Uterus (tissue), 4 donors: Measurements from ENCODE around the gene FOXQ1. TPM values are rescaled to one million over a fixed set of nuclear protein-coding genes. Genes with fewer than 3 reads are reported as not detected.

Source experiments
- DNase-seq, 2 donors: peaks; one replicate each; pipeline ENCODE4 v3.0.0-alpha.2; 2019 to 2020
- H3K27ac ChIP-seq, 2 donors: fragments of 200-600 bp; sonication (generic); 1 replicate in 1 of 2; 2 replicates in 1 of 2; pipeline ENCODE4 v1.5.1; 2016 to 2018
- H3K27me3 ChIP-seq, 2 donors: fragments of 200-600 bp; sonication (generic); one replicate each; pipeline ENCODE4 v1.5.1; 2018 to 2019; ENCODE audit warnings: control low read depth in 1 of 2
- H3K36me3 ChIP-seq, 2 donors: fragments of 200-600 bp; sonication (generic); one replicate each; pipeline ENCODE4 v1.5.1; 2019; ENCODE audit warnings: control low read depth in 1 of 2
- H3K4me1 ChIP-seq, 2 donors: fragments of 200-600 bp; sonication (generic); one replicate each; pipeline ENCODE4 v1.5.1; 2018 to 2019; ENCODE audit warnings: control low read depth in 1 of 2
- H3K4me3 ChIP-seq, 2 donors: fragments of 200-600 bp; sonication (generic); 1 replicate in 1 of 2; 2 replicates in 1 of 2; pipeline ENCODE4 v1.5.1; 2018 to 2019; ENCODE audit warnings: mild to moderate bottlenecking in 1 of 2
- H3K9me3 ChIP-seq, 2 donors: fragments of 200-600 bp; sonication (generic); one replicate each; pipeline ENCODE4 v1.5.1; 2019; ENCODE audit warnings: control low read depth in 1 of 2
- POLR2A ChIP-seq, 2 donors: fragments of 450-650 bp; IDR thresholded peaks; one replicate each; pipeline ENCODE4 v1.6.1; 2016; ENCODE audit warnings: antibody characterized with exemption in 2 of 2, mild to moderate bottlenecking in 1 of 2, moderate library complexity in 1 of 2
- intact Hi-C: fragments of 100-400 bp; cut with DNase I; formaldehyde crosslinking; loops from one replicate; pipeline ENCODE4 v1.15.1; 2023; ENCODE audit warnings: low total_unique reads
- total RNA-seq, 4 donors: library from RNA; depleted of rRNA in 3 of 4; stranded (reverse); fragments of >200 nt in 3 of 4; gene quantifications; one replicate each; pipeline versions ENCODE4 v1.1.0 to v1.2.4, GENCODE V29; 2014 to 2023
- TF ChIP-seq, protein P1 (sequence below), 4 experiments: fragments of 200-600 bp in 2 of 4; fragments of 450-650 bp in 2 of 4; sonication (generic) in 2 of 4; IDR thresholded peaks; one replicate each; pipeline ENCODE4 v1.5.1; 2016 to 2019; ENCODE audit warnings: antibody characterized with exemption in 4 of 4, mild to moderate bottlenecking in 2 of 4, moderate library complexity in 1 of 4
- donor health status: DM: yes; HTN: yes; CAD: no.

FOXQ1 gene
- total RNA-seq: under 1 TPM in 2 of 4 donors, not detected in 2; 0.18 to 0.48 TPM

- no peaks in the 10 kb centered on the region for H3K36me3 ChIP-seq
- H3K4me3 ChIP-seq: peak within 1 kb of the TSS in 1 of 2 donors; percentile 3
- peaks cover 0 to 37% of the 10 kb centered on the region in 2 donors for H3K27me3 ChIP-seq
- TF ChIP-seq, protein P1, sequence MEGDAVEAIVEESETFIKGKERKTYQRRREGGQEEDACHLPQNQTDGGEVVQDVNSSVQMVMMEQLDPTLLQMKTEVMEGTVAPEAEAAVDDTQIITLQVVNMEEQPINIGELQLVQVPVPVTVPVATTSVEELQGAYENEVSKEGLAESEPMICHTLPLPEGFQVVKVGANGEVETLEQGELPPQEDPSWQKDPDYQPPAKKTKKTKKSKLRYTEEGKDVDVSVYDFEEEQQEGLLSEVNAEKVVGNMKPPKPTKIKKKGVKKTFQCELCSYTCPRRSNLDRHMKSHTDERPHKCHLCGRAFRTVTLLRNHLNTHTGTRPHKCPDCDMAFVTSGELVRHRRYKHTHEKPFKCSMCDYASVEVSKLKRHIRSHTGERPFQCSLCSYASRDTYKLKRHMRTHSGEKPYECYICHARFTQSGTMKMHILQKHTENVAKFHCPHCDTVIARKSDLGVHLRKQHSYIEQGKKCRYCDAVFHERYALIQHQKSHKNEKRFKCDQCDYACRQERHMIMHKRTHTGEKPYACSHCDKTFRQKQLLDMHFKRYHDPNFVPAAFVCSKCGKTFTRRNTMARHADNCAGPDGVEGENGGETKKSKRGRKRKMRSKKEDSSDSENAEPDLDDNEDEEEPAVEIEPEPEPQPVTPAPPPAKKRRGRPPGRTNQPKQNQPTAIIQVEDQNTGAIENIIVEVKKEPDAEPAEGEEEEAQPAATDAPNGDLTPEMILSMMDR (IDR thresholded peaks at IDR 0.05): no peak
- TF ChIP-seq POLR2A (IDR thresholded peaks at IDR 0.05): peak in 1 of 2 donors; percentile 39
- no peak within 1 kb of the TSS for H3K27ac ChIP-seq
- H3K9me3 ChIP-seq: no peaks in the 10 kb centered on the region
- H3K4me1 ChIP-seq: peaks cover 0 to 17% of the 10 kb centered on the region in 2 donors
- intact Hi-C loops: no loop called here
- DNase-seq: no peak
Measured at GRCh38 chr6:1311400-1312202, at the start of gene FOXQ1. Gene FOXQ1, plus strand, starts transcription at chr6:1312098. Its CDS starts 607 bp downstream, at chr6:1312705.

DNA sequence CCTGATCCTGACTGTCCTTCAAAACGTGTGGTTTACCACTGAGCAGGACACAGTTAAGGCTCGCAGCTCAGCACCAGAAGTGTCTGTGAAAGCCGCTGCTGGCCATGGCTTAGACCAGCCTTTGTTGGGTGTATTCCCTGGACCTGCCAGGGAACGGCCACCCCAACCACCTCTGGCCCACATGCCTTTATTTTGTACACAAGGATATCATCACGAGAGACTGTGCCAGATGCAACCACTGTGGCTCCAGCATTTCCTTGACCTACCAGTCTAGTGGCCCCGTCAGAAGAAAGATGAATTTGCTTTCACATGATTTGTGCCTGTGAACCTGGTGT is 49.2 kb upstream of the FOXQ1 start:
- TF ChIP-seq, protein P1 (IDR thresholded peaks at IDR 0.05): no peak
- no peak for TF ChIP-seq POLR2A (IDR thresholded peaks at IDR 0.05)
- Histone ChIP-seq H3K9me3 (no peaks in the 10 kb centered on the region), H3K27ac (no peak overlapping the region), H3K4me3 (no peak overlapping the region), H3K4me1 (no peaks in the 10 kb centered on the region), H3K27me3 (no peaks in the 10 kb centered on the region), H3K36me3 (no peaks in the 10 kb centered on the region)
- intact Hi-C loops: no loop called here
- no peak for DNase-seq

DNA sequence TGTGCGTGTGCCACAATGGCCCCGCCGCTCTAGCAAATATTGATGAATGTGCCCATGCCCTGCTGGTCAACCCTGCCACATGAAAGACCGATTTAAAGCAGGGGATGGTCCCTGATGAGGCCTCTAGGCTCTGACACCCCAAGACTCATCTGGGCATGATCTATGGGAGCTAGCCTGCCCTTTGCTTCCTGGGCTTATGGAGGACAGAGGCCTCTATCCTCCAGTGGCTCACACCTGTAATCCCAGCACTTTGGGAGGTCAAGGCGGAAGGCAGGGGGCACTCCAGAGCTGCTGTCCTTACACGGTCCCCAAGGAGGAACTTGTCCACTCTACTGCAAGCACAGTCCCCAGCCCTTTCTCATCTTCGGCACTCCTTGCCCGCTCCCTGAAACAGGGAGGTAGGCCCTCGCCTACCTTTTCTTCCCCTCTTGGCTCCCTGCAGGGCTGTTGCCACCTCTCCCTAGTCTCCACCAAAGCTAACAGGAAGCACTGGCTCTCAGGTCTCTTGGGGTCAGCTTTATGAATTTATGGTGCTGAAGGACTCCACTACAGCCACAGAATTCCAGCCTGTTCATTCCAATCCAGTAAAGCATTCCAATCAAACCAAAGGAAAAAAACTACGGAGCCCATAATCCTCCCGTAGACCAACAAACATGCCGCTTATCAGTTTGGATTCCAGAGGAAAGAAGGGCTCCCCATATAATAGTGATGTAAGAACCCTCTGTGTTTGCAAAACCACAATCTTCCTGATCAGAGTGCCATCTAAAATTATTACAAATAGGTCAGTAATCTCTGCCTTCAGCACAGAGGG is 48.7 kb upstream of the FOXQ1 start:
- TF ChIP-seq POLR2A (IDR thresholded peaks at IDR 0.05): no peak
- TF ChIP-seq, protein P1 (IDR thresholded peaks at IDR 0.05): no peak
- Histone ChIP-seq H3K27me3 (no peaks in the 10 kb centered on the region), H3K4me1 (no peaks in the 10 kb centered on the region), H3K27ac (no peak overlapping the region), H3K9me3 (no peaks in the 10 kb centered on the region), H3K36me3 (no peaks in the 10 kb centered on the region), H3K4me3 (no peak overlapping the region)
- intact Hi-C loops: no loop called here
- DNase-seq: no peak

- TF ChIP-seq, protein P1 (IDR thresholded peaks at IDR 0.05): no peak
- TF ChIP-seq POLR2A (IDR thresholded peaks at IDR 0.05): no peak
- Histone ChIP-seq H3K27me3 (no peaks in the 10 kb centered on the region), H3K4me3 (no peak overlapping the region), H3K9me3 (no peaks in the 10 kb centered on the region), H3K27ac (no peak overlapping the region), H3K4me1 (no peaks in the 10 kb centered on the region), H3K36me3 (no peaks in the 10 kb centered on the region)
- DNase-seq: no peak
- intact Hi-C loops: no loop called here
Measured at GRCh38 chr6:1263850-1264377, 48.0 kb upstream of the FOXQ1 start.
